MM.1S (cell line): Measurements from ENCODE around the gene RGS6.

ENCODE experiments used
- DNase-seq: peaks from one replicate; pipeline ENCODE4 v3.0.0-alpha.2; 2015
- H2AFZ ChIP-seq: fragments of 300-600 bp; sonication (generic); 2 replicates; pipeline ENCODE4 v1.6.0; 2016; ENCODE audit warnings: antibody characterized with exemption, low read length
- H3F3A ChIP-seq: fragments of 300-600 bp; sonication (generic); 2 replicates; pipeline ENCODE4 v1.6.1; 2016; ENCODE audit warnings: mild to moderate bottlenecking, antibody characterized with exemption, low read length, moderate library complexity, mixed read lengths; ENCODE audit not compliant: insufficient read depth
- H3K27ac ChIP-seq: fragments of 300-600 bp; sonication (generic); 2 replicates; pipeline ENCODE4 v1.5.1; 2016; ENCODE audit warnings: mild to moderate bottlenecking, low read length
- H3K27me3 ChIP-seq: fragments of 300-600 bp; sonication (generic); replicated peaks from 2 replicates; pipeline ENCODE4 v1.6.0; 2016; ENCODE audit warnings: low read length; ENCODE audit not compliant: insufficient read depth
- H3K36me3 ChIP-seq: fragments of 300-600 bp; sonication (generic); replicated peaks from 2 replicates; pipeline ENCODE4 v1.6.1; 2016; ENCODE audit warnings: mild to moderate bottlenecking, low read length, mixed read lengths; ENCODE audit not compliant: insufficient read depth
- H3K4me1 ChIP-seq: fragments of 300-600 bp; sonication (generic); 2 replicates; pipeline ENCODE4 v1.6.1; 2016; ENCODE audit warnings: low read length, mixed read lengths
- H3K4me2 ChIP-seq: fragments of 300-600 bp; sonication (generic); 2 replicates; pipeline ENCODE4 v1.6.0; 2016; ENCODE audit warnings: low read depth, low read length
- H3K4me3 ChIP-seq: fragments of 300-600 bp; sonication (generic); 2 replicates; pipeline ENCODE4 v1.5.1; 2016; ENCODE audit warnings: low read length, mixed read lengths
- H3K79me2 ChIP-seq: fragments of 300-600 bp; sonication (generic); 2 replicates; pipeline ENCODE4 v1.6.1; 2016; ENCODE audit warnings: mixed run types, low read length, mixed read lengths
- H3K9ac ChIP-seq: fragments of 300-600 bp; sonication (generic); 2 replicates; pipeline ENCODE4 v1.6.1; 2016; ENCODE audit warnings: low read length, mixed read lengths
- H3K9me2 ChIP-seq: fragments of 300-600 bp; sonication (generic); replicated peaks from 2 replicates; pipeline ENCODE4 v1.6.1; 2016; ENCODE audit warnings: mild to moderate bottlenecking, low read length, mixed read lengths; ENCODE audit not compliant: insufficient read depth
- H3K9me3 ChIP-seq: fragments of 300-600 bp; sonication (generic); replicated peaks from 2 replicates; pipeline ENCODE4 v1.6.1; 2016; ENCODE audit warnings: mild to moderate bottlenecking, low read length, mixed read lengths; ENCODE audit not compliant: insufficient read depth
- H4K20me1 ChIP-seq: fragments of 300-600 bp; sonication (generic); 2 replicates; pipeline ENCODE4 v1.6.1; 2016; ENCODE audit warnings: mild to moderate bottlenecking, low read length, moderate library complexity, mixed read lengths; ENCODE audit not compliant: insufficient read depth
- CTCF ChIP-seq: fragments of 300-600 bp; sonication (generic); IDR thresholded peaks from 2 replicates; pipeline ENCODE4 v1.5.1; 2016; ENCODE audit warnings: antibody characterized with exemption, low read length, mixed read lengths
- EZH2 ChIP-seq: fragments of 300-600 bp; sonication (generic); optimal IDR thresholded peaks from 2 replicates; pipeline ENCODE3; 2017; ENCODE audit warnings: low read depth, mild to moderate bottlenecking, antibody characterized with exemption, low read length, mixed read lengths
- EZH2phosphoT487 ChIP-seq: fragments of 300-600 bp; sonication (generic); IDR thresholded peaks from 2 replicates; pipeline ENCODE4 v1.6.1; 2018; ENCODE audit warnings: antibody characterized with exemption, low read length

Gene RGS6

DNA sequence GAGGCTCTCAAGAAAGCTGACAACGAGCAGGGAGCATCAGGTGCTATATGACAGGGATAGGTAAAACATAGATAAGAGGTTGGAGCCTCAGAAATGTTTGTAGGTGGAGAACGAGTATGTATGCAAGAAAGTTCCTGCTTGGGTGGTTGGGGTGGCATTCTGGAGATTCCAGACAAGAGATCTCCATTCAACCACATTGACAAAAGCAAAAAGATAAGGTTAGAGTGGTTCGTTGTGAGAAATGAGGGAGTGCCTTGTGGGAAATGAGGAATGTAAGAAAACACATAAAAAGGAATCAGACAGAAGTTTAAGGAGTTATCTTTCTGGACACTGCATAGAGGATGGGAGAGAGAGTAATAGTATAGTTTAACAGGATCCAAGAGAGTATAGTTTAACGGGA lies 671.4 kb downstream of the RGS6 start:
- Histone ChIP-seq H3F3A (no peaks in the 10 kb centered on the region), H3K36me3 (no peaks in the 10 kb centered on the region), H3K9me2 (no peaks in the 10 kb centered on the region), H3K4me3 (no peak overlapping the region), H3K4me2 (no peak overlapping the region), H2AFZ (no peak overlapping the region), H3K79me2 (no peaks in the 10 kb centered on the region), H3K9me3 (no peaks in the 10 kb centered on the region), H3K27me3 (no peaks in the 10 kb centered on the region), H3K27ac (no peak overlapping the region), H3K9ac (no peak overlapping the region), H3K4me1 (no peaks in the 10 kb centered on the region), H4K20me1 (no peaks in the 10 kb centered on the region)
- TF ChIP-seq CTCF = no peak
- DNase-seq = no peak

DNA sequence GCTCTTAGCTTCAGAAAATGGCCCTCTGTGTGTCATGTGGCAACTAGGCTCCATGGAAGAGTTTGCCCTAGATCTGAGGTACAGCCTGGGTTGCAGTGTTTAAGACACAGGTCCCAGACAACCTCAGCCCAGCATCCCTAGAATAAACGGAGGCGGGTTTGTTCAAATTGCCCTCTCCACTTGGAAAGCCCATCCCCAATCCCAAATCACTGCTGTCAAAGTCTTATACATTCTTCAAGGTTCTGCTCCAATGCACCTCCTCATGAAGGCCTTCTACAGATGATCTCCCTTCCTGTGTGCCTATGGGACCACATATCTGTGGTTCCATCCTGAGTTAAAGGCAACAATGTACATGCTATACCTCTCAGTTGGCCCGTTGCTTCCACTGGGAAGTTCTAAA lies 671.9 kb downstream of the RGS6 start:
- no peaks in the 10 kb centered on the region for H3K9me3 ChIP-seq
- no peaks in the 10 kb centered on the region for H3K79me2 ChIP-seq
- H3K4me1 ChIP-seq = no peaks in the 10 kb centered on the region
- no peak overlapping the region for H3K27ac ChIP-seq
- no peak overlapping the region for H3K4me3 ChIP-seq
- H3F3A ChIP-seq = no peaks in the 10 kb centered on the region
- no peaks in the 10 kb centered on the region for H3K27me3 ChIP-seq
- no peaks in the 10 kb centered on the region for H4K20me1 ChIP-seq
- TF ChIP-seq EZH2 = no peak
- no peak for TF ChIP-seq CTCF
- TF ChIP-seq EZH2phosphoT487 = no peak
- no peak overlapping the region for H3K9ac ChIP-seq
- H2AFZ ChIP-seq = no peak overlapping the region
- H3K4me2 ChIP-seq = no peak overlapping the region
- no peaks in the 10 kb centered on the region for H3K9me2 ChIP-seq
- H3K36me3 ChIP-seq = no peaks in the 10 kb centered on the region
- no peak for DNase-seq

GRCh38 chr14:72605096-72605920 lies 673.1 kb downstream of the RGS6 start:
- DNase-seq = no peak
- Histone ChIP-seq H3K9me3 (no peaks in the 10 kb centered on the region), H3K36me3 (no peaks in the 10 kb centered on the region), H3K79me2 (no peaks in the 10 kb centered on the region), H3F3A (no peaks in the 10 kb centered on the region), H3K9ac (no peak overlapping the region), H3K4me2 (no peak overlapping the region), H2AFZ (no peak overlapping the region), H3K27me3 (no peaks in the 10 kb centered on the region), H4K20me1 (no peaks in the 10 kb centered on the region), H3K27ac (no peak overlapping the region), H3K4me3 (no peak overlapping the region), H3K4me1 (no peaks in the 10 kb centered on the region), H3K9me2 (no peaks in the 10 kb centered on the region)
- TF ChIP-seq CTCF (no peak), EZH2 (no peak), EZH2phosphoT487 (no peak)
